ENCODE results near the gene RAB36.

RAB36 gene

GRCh38 chr22:23155831-23156230 lies 10.6 kb downstream of the RAB36 start:
- DNase-seq (ENCODE audit: low spot score) = no peak
- TF ChIP-seq, protein P1, sequence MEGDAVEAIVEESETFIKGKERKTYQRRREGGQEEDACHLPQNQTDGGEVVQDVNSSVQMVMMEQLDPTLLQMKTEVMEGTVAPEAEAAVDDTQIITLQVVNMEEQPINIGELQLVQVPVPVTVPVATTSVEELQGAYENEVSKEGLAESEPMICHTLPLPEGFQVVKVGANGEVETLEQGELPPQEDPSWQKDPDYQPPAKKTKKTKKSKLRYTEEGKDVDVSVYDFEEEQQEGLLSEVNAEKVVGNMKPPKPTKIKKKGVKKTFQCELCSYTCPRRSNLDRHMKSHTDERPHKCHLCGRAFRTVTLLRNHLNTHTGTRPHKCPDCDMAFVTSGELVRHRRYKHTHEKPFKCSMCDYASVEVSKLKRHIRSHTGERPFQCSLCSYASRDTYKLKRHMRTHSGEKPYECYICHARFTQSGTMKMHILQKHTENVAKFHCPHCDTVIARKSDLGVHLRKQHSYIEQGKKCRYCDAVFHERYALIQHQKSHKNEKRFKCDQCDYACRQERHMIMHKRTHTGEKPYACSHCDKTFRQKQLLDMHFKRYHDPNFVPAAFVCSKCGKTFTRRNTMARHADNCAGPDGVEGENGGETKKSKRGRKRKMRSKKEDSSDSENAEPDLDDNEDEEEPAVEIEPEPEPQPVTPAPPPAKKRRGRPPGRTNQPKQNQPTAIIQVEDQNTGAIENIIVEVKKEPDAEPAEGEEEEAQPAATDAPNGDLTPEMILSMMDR (IDR thresholded peaks at IDR 0.05; ENCODE audit: extremely low read depth, missing control alignments) = no peak

- TF ChIP-seq, protein P1 (IDR thresholded peaks at IDR 0.05; ENCODE audit: extremely low read depth, missing control alignments) = no peak
- DNase-seq (ENCODE audit: low spot score) = no peak
Measured at GRCh38 chr22:23156286-23156685, 11.0 kb downstream of the RAB36 start.

- DNase-seq (ENCODE audit: low spot score) = no peak
- TF ChIP-seq, protein P1 (IDR thresholded peaks at IDR 0.05; ENCODE audit: extremely low read depth, missing control alignments) = no peak
Measured at GRCh38 chr22:23157560-23158515, 12.6 kb downstream of the RAB36 start.

GRCh38 chr22:23158516-23159290 lies 13.4 kb downstream of the RAB36 start:
- TF ChIP-seq, protein P1 (IDR thresholded peaks at IDR 0.05; ENCODE audit: extremely low read depth, missing control alignments) = no peak
- DNase-seq (ENCODE audit: low spot score) = no peak

DNA sequence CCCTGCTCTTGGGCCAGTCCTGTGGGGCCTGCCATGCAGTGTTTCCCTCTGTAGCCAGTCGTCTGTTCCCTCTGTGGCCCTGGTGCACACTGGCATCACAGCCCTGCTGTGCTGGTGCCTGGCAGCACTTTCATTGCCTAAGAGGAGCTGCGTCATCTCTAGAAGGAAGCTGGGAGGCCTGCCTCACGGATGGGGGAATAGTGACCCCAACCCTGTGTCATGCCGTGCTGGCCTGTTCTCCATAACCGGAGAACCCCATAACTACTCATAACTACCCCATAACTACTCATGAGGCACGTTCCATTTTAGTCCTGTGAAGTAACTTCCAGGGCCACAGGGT lies 14.0 kb downstream of the RAB36 start:
- no peak for DNase-seq (ENCODE audit: low spot score)
- TF ChIP-seq, protein P1 (IDR thresholded peaks at IDR 0.05; ENCODE audit: extremely low read depth, missing control alignments) = no peak

DNA sequence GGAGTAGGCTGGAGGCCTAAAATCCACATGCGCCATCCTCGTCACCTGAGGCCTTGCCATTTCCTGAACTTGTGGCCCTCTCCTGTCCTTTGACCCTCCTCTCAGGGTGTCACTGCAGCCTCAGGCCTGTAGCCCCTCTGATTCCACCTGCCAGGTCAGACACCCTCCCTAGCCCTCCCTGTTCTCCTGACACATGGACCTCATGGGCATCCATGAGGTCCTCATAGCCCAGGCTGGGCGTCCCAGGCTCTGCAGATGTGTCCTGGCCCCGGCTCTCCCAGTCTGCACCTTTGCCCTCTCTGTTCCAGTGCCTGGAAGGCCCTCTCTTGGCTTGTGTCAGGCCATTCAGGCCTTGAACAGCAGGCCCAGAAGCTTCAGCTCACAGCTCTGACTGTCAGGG lies 15.8 kb downstream of the RAB36 start:
- TF ChIP-seq, protein P1 (IDR thresholded peaks at IDR 0.05; ENCODE audit: extremely low read depth, missing control alignments) = no peak

DNA sequence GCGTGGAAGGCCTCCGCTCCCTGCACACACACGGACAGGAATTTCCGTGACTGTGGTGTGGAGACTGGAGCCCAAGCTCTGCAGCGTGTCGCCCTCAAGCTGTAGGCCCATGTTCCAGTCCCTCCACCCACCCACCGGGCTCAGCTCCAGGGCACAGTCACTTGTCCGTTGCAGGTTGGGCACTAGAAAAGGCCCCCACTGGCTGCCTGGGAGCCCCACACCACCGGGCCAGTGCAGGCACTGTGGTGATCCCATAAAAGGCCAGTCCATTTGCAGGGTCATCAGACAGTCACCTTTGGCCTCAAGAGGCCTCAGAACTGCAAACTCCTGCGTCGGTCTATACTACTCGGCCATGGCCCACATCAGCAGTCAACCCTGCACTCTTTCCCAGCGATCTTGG lies 16.3 kb downstream of the RAB36 start:
- TF ChIP-seq, protein P1 (IDR thresholded peaks at IDR 0.05; ENCODE audit: extremely low read depth, missing control alignments) = no peak
- DNase-seq (ENCODE audit: low spot score) = no peak

More for the DNA sequence above, 15.8 kb downstream of the RAB36 start:
- no peak for DNase-seq (ENCODE audit: low spot score)
